Esophagus squamous epithelium (tissue), 5 donors: ENCODE data around the gene MSN. TPM values are rescaled to one million over a fixed set of nuclear protein-coding genes. Genes with fewer than 3 reads are reported as not detected.
A peak's percentile ranks its signal among the peaks of the same experiment; 100 is the strongest.

Experiments used
- DNase-seq: peaks from one replicate; lab custom pipeline; 2025; lab: John Stamatoyannopoulos, UW
- H3K27ac ChIP-seq, 4 donors: fragments of 200-600 bp; sonication (generic); one replicate each; pipeline ENCODE4 v1.5.1; 2016 to 2019; ENCODE audit warnings: mild to moderate bottlenecking in 1 of 4
- H3K27me3 ChIP-seq, 4 donors: fragments of 200-600 bp; sonication (generic); 1 replicate in 3 of 4; 2 replicates in 1 of 4; pipeline versions ENCODE4 v1.5.1 to v1.6.0; 2017 to 2021; ENCODE audit warnings: antibody characterized with exemption in 1 of 4
- H3K36me3 ChIP-seq, 3 donors: fragments of 200-600 bp; sonication (generic); one replicate each; pipeline ENCODE4 v1.5.1; 2016 to 2019
- H3K4me1 ChIP-seq, 3 donors: fragments of 200-600 bp; sonication (generic); one replicate each; pipeline ENCODE4 v1.5.1; 2017 to 2019
- H3K4me3 ChIP-seq, 4 donors: fragments of 200-600 bp; sonication (generic); 1 replicate in 3 of 4; 2 replicates in 1 of 4; pipeline ENCODE4 v1.5.1; 2016 to 2019; ENCODE audit warnings: mild to moderate bottlenecking in 2 of 4, moderate library complexity in 1 of 4
- H3K9me3 ChIP-seq, 3 donors: fragments of 200-600 bp; sonication (generic); one replicate each; pipeline ENCODE4 v1.5.1; 2016 to 2019
- POLR2A ChIP-seq, 4 donors: fragments of 450-650 bp; IDR thresholded peaks; one replicate each; pipeline ENCODE4 v1.6.1; 2017; ENCODE audit warnings: antibody characterized with exemption in 4 of 4, mild to moderate bottlenecking in 4 of 4, moderate library complexity in 3 of 4
- WGBS, 2 donors: methylation state at CpG; one replicate each; pipeline ENCODE4 v1.1.5; 2018; 5-methylcytosine and 5-hydroxymethylcytosine counted together
- intact Hi-C: fragments of 100-400 bp; cut with DNase I; formaldehyde crosslinking; loops from one replicate; pipeline ENCODE4 v1.15.0; 2022
- total RNA-seq, 4 donors: library from RNA; depleted of rRNA; stranded (reverse); fragments of >200 nt; gene quantifications; one replicate each; pipeline ENCODE4 v1.1.0, GENCODE V29; 2016
- TF ChIP-seq, protein P1 (sequence below), 6 experiments: fragments of 450-650 bp in 4 of 6; fragments of 200-600 bp in 2 of 6; sonication (generic) in 2 of 6; IDR thresholded peaks; one replicate each; pipeline ENCODE4 v1.5.1; 2016 to 2019; ENCODE audit warnings: antibody characterized with exemption in 6 of 6, mild to moderate bottlenecking in 4 of 6, moderate library complexity in 4 of 6
- donor health status: DM: yes; HTN: yes; CAD: no.

MSN gene
- total RNA-seq, 4 donors from 2014 or later: 62.4 to 158 (median 133) TPM

DNA sequence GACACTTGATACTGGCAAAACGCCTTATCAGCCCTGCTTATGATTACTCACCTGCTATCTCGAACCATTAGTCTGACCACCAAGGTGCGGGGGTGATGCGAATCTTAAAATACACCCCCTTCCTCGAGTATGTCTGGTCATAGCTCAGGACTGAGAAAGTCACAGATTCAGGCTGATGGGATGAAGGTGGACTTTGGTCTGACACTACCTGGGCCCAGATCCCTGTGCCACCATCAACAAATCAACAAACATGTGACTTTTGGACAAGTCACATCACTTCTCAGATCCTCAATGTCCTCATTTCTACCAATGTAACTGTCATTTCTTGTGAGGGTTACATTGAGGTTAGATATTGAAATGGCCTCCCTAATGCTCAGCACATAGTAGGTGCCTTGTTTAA, 9.8 kb upstream of the MSN start:
- Histone ChIP-seq H3K27me3 (no peaks in the 10 kb centered on the region), H3K4me1 (peaks cover 0 to 3% (median 0%) of the 10 kb centered on the region in 3 donors), H3K27ac (no peak overlapping the region), H3K36me3 (no peaks in the 10 kb centered on the region), H3K9me3 (peaks cover 0 to 11% (median 0%) of the 10 kb centered on the region in 3 donors), H3K4me3 (no peak overlapping the region)
- DNase-seq: no peak
- no peak for TF ChIP-seq POLR2A (IDR thresholded peaks at IDR 0.05)
- TF ChIP-seq, protein P1, sequence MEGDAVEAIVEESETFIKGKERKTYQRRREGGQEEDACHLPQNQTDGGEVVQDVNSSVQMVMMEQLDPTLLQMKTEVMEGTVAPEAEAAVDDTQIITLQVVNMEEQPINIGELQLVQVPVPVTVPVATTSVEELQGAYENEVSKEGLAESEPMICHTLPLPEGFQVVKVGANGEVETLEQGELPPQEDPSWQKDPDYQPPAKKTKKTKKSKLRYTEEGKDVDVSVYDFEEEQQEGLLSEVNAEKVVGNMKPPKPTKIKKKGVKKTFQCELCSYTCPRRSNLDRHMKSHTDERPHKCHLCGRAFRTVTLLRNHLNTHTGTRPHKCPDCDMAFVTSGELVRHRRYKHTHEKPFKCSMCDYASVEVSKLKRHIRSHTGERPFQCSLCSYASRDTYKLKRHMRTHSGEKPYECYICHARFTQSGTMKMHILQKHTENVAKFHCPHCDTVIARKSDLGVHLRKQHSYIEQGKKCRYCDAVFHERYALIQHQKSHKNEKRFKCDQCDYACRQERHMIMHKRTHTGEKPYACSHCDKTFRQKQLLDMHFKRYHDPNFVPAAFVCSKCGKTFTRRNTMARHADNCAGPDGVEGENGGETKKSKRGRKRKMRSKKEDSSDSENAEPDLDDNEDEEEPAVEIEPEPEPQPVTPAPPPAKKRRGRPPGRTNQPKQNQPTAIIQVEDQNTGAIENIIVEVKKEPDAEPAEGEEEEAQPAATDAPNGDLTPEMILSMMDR (IDR thresholded peaks at IDR 0.05): no peak
- 78% methylated on average over 5 of the region's 5 CpGs; no CpG with 5 or more reads in 1 of the 2 donors for WGBS, 2 donors
- intact Hi-C loops: no loop called here

DNA sequence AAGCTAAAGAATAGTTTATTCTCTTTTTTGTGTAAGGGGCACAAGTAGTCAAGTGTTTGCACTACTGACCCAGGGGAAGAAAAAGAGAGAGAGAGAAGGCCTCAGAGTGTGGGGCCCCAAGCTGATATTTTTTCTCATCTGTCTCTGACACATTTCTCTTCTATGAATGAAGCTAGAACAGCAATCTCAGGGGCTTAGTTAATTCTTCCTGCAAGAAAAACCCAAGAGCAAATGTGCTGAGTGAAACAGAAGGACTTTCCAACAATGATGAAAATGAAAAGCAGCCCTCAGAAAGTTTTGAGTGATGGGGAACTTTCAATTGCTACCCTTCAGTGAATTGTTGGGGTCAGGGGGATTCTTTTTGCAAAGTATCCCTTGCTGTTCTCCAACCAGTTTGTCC, 9.2 kb upstream of the MSN start:
- Histone ChIP-seq H3K27ac (no peak overlapping the region), H3K36me3 (no peaks in the 10 kb centered on the region), H3K4me3 (no peak overlapping the region), H3K9me3 (peaks cover 0 to 11% (median 0%) of the 10 kb centered on the region in 3 donors), H3K27me3 (no peaks in the 10 kb centered on the region), H3K4me1 (peaks cover 0 to 3% (median 0%) of the 10 kb centered on the region in 3 donors)
- TF ChIP-seq POLR2A (IDR thresholded peaks at IDR 0.05): no peak
- TF ChIP-seq, protein P1 (IDR thresholded peaks at IDR 0.05): no peak
- intact Hi-C loops: no loop called here
- DNase-seq: no peak

DNA sequence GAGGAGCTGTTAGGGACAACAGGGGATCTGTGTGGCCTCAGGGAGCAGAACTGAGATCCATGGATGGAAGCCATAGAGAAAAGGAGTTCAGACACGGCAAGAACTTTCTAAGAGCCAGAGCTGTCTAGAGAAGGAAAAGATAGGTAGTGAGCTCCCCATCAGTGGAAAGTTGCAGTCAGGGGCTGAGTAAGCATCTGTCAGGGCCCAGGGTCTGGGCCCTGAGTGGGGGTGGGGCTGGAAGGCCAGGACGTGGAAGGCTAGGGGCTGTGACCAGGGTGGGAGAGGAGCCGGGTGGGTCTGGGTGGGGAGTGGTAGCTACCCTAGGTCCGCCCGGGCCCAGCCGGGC, 324 bp upstream of the MSN start:
- WGBS, 2 donors: 17 to 37% methylated on average over 1 to 2 of the region's 6 CpGs
- intact Hi-C loops: no loop called here
- Histone ChIP-seq H3K36me3 (no peaks in the 10 kb centered on the region), H3K4me1 (peaks cover 0 to 47% (median 5%) of the 10 kb centered on the region in 3 donors), H3K9me3 (peaks cover 0 to 5% (median 0%) of the 10 kb centered on the region in 3 donors), H3K4me3 (peak overlapping the region in 3 of 4 donors; percentile 65 to 72 (median 67)), H3K27me3 (no peaks in the 10 kb centered on the region), H3K27ac (peak overlapping the region; percentile 90 to 95 (median 93))
- DNase-seq: no peak
- no peak for TF ChIP-seq POLR2A (IDR thresholded peaks at IDR 0.05)
- TF ChIP-seq, protein P1 (IDR thresholded peaks at IDR 0.05): no peak

DNA sequence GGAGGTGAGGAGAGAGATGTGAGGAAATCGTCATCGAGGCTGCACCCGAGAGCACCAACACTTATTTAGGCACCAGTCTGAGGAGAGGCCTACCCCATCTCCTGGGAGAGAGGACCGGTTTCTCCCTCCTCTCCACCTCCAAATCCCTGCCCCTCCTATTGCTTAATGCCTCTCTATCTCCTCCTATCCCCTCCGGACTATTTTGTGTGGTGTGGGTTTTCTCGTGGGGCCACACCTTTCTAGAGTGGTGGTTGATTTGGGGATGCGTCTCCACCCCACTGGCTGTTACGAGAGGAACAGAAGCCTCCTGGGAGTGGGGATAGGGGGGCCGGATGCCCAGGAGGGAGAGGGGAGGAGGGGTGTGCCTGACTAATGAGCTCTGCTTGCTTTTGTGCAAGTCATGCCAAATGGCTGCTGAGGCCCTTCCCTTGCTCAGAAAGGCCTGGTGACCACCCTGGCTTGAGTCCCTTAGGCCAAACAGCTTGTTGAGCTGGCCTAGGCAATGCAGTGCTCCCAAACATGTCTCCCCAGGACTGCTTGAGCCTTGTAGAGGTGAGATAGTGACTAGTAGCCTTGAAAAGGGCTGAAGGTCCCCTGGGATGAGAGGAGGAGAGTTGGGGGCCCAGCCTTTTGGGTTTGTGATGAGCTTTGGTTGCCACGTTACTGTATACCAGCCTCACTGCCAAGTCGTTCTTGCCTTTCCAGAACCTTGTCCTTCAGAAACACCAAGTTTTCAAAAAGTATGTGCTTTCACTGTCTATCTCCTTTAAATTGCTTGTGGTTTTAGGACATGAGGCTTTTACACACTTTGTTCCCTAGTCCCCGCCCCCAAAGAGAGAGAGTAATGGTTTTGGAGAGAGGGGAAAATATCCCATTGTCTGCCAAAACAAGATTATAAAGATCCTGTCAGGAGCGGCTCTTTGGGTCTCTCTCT, 1.2 kb downstream of the MSN start:
- no peaks in the 10 kb centered on the region for H3K27me3 ChIP-seq
- WGBS, 2 donors: 0 to 29% methylated on average over 6 to 9 of the region's 13 CpGs
- intact Hi-C loops: no loop called here

More for the DNA sequence above, 1.2 kb downstream of the MSN start:
- Histone ChIP-seq H3K9me3 (no peaks in the 10 kb centered on the region), H3K4me3 (peak overlapping the region; percentile 56 to 72 (median 66)), H3K36me3 (no peaks in the 10 kb centered on the region), H3K27ac (peak overlapping the region; percentile 90 to 95 (median 93)), H3K4me1 (peaks cover 3 to 62% (median 20%) of the 10 kb centered on the region in 3 donors)
- peak in 2 of 4 donors; percentile 21 to 57 for TF ChIP-seq POLR2A (IDR thresholded peaks at IDR 0.05)
- TF ChIP-seq, protein P1 (IDR thresholded peaks at IDR 0.05): no peak
- DNase-seq: peak; percentile 12
